K562 (cell line): Measurements from ENCODE around the gene PDE11A.

Experiments used
- HDAC6 ChIP-seq: IDR thresholded peaks from 2 replicates; pipeline ENCODE4 v1.6.1; 2012; ENCODE audit warnings: low read depth, mild to moderate bottlenecking, control low read depth, inconsistent platforms, low read length, moderate library complexity
- RCOR1 ChIP-seq, 2 experiments: IDR thresholded peaks; 2 replicates each; pipeline ENCODE4 v1.6.1; 2012; ENCODE audit warnings: low read depth in 2 of 2, low read length in 2 of 2, borderline replicate concordance in 1 of 2, improper control_type of control experiment in 1 of 2

DNA sequence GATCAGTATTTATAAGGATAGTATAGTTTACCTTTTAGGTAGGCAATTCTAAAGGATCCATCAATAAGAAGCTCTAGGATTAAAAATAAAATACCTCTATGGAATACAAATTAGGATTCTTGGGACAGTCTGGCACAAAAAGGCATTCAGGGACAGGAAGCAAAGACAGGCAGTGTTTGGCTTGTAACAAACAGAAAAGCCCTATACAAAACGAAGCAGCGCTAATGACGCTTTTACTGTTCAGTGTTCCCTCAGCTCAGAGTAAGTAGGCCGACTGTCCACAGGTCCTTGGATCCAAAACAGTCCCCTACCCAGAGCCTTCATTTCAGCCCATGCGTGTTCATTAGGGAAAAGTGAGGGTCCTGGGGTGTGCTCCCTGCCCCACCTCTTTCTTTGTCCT is 443.7 kb downstream of the PDE11A start:
- TF ChIP-seq RCOR1 (IDR thresholded peaks at IDR 0.05; ENCODE audit: borderline replicate concordance in 1 of 2, low read depth in 2 of 2, low read length in 2 of 2) (no peak), HDAC6 (no peak)
